ENCODE measurements around the gene SPATA9.
"Not testable (repeated sequence)": the region's sequence is repeated elsewhere in the genome, so short reads cannot be mapped to it uniquely, and the experiment has no call there.

DNA sequence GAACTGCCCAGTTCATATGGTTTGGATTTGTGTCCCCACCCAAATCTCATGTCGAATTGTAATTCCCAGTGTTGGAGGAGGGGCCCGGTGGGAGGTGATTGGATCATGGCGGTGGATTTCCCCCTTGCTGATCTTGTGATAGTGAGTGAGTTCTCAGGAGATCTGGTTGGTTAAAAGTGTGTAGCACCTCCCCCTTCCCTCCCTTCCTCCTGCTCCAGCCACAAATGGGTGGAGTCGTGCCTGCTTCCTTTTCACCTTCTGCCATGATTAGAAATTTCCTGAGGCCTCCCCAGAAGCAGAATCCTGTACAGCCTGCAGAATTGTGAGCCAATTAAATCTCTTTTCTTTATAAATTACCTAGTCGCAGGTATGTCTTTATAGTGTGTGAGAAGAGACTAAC lies 23.4 kb upstream of the SPATA9 start:
- TF ChIP-seq, protein P1, sequence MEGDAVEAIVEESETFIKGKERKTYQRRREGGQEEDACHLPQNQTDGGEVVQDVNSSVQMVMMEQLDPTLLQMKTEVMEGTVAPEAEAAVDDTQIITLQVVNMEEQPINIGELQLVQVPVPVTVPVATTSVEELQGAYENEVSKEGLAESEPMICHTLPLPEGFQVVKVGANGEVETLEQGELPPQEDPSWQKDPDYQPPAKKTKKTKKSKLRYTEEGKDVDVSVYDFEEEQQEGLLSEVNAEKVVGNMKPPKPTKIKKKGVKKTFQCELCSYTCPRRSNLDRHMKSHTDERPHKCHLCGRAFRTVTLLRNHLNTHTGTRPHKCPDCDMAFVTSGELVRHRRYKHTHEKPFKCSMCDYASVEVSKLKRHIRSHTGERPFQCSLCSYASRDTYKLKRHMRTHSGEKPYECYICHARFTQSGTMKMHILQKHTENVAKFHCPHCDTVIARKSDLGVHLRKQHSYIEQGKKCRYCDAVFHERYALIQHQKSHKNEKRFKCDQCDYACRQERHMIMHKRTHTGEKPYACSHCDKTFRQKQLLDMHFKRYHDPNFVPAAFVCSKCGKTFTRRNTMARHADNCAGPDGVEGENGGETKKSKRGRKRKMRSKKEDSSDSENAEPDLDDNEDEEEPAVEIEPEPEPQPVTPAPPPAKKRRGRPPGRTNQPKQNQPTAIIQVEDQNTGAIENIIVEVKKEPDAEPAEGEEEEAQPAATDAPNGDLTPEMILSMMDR (IDR thresholded peaks at IDR 0.05; ENCODE audit: low read depth, low read length, missing input control) = not testable (repeated sequence)
- TF ChIP-seq ATF3 (IDR thresholded peaks at IDR 0.05); YY1 (IDR thresholded peaks at IDR 0.05); GABPA (IDR thresholded peaks at IDR 0.05 in 1 of 2, conservative IDR thresholded peaks at IDR 0.05 in 1 of 2); FOXA2 (IDR thresholded peaks at IDR 0.05); FOXA1 (IDR thresholded peaks at IDR 0.05): not testable (repeated sequence)

Data from liver (tissue), 3 donors.